HL-60 (cell line): ENCODE measurements around the gene NDUFA6.

ENCODE experiments used
- DNase-seq, 2 experiments: peaks; one replicate each; pipeline ENCODE4 v3.0.0-alpha.2; 2010 to 2020; ENCODE audit warnings: low read depth in 1 of 2, low spot score in 1 of 2
- H3K27ac ChIP-seq: fragments of 250-450 bp; sonication (Bioruptor Pico); replicated peaks from 2 replicates; pipeline ENCODE4 v1.5.1; 2020; ENCODE audit warnings: mild to moderate bottlenecking, moderate library complexity
- H3K27me3 ChIP-seq: fragments of 250-450 bp; sonication (Bioruptor Pico); 2 replicates; pipeline ENCODE4 v1.5.1; 2021; ENCODE audit warnings: mild to moderate bottlenecking, moderate library complexity; ENCODE audit not compliant: insufficient read depth, poor library complexity, severe bottlenecking
- H3K4me3 ChIP-seq: replicated peaks from 2 replicates; pipeline ENCODE4 v1.5.1; 2011; ENCODE audit warnings: mild to moderate bottlenecking, control low read depth, low read length; ENCODE audit not compliant: insufficient read depth
- GABPA ChIP-seq: IDR thresholded peaks from 2 replicates; pipeline ENCODE4 v1.6.1; 2012; ENCODE audit warnings: low read depth
- POLR2AphosphoS5 ChIP-seq: IDR thresholded peaks from 2 replicates; pipeline ENCODE4 v1.6.1; 2012; ENCODE audit warnings: low read depth
- SPI1 ChIP-seq: IDR thresholded peaks from 2 replicates; pipeline ENCODE4 v1.6.1; 2012; ENCODE audit warnings: low read depth, mild to moderate bottlenecking, borderline replicate concordance
- TF ChIP-seq, protein P1 (sequence below): IDR thresholded peaks from one replicate; pipeline ENCODE4 v1.5.1; 2011; ENCODE audit warnings: low read length, control low read depth, inconsistent platforms; ENCODE audit not compliant: insufficient read depth
- TF ChIP-seq, protein P2 (sequence below): IDR thresholded peaks from 2 replicates; pipeline ENCODE4 v1.6.1; 2012; ENCODE audit warnings: low read depth; ENCODE audit not compliant: insufficient replicate concordance

NDUFA6 gene

DNA sequence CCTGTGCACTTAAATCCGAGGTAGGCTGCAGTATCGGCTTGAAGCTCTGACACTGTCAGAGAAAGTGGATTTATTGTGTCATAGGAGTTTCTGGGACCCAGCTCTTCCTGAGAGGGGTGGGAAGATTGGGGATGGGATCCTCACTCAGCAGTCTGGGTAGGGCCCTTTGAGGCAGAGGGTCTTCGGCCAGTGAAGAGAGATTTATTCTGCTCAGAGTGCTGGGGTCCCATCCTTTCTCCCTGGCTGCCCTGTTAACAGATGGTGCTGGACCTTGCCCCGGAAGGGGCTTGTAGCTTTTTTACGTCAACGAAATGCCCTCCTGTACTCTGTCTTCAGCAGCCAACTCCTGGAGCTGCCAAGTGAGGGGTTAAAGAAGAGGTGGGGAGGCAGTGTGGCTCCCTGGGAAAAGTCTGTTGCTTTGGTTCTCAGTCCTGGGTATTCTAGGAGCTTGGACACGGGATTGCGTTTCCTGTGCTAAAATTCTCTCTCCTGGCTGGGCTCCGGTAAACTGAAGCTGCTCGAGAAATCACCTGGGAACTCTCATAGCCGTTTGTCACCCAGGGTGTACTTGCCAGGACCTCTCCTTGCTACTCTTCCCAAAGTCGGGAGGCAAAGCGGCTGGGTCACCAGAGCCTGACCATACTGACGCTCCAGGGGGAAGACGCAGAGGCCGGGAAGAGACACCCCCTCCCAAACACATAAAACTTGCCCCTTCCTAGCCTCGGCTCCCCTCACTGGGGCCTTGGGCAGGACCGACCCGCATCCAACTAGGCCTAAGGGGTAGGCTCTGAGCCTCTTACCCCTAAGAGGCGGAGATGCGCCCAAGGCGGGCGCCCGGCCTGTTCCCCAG is 11.9 kb downstream of the NDUFA6 start:
- H3K4me3 ChIP-seq: peak overlapping the region; percentile 70

DNA sequence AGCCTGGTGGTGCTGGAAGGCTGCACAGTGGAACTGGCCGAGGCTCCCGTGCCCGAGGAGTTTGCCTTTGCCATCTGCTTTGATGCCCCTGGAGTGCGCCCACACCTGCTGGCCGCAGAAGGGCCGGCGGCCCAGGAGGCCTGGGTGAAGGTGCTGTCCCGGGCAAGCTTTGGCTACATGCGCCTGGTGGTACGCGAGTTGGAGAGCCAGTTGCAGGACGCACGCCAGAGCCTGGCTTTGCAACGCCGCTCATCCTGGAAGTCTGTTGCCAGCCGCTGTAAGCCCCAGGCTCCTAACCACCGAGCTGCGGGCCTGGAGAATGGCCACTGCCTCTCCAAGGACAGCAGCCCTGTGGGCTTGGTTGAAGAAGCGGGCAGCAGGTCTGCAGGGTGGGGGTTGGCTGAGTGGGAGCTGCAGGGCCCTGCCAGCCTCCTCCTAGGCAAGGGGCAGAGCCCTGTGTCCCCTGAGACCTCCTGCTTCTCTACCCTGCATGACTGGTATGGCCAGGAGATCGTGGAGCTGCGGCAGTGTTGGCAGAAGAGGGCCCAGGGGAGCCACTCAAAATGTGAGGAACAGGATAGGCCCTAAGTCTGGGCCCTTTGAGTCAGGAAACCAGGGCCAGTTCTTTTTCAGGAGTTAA is 13.0 kb downstream of the NDUFA6 start:
- DNase-seq: no peak
- TF ChIP-seq, protein P1, sequence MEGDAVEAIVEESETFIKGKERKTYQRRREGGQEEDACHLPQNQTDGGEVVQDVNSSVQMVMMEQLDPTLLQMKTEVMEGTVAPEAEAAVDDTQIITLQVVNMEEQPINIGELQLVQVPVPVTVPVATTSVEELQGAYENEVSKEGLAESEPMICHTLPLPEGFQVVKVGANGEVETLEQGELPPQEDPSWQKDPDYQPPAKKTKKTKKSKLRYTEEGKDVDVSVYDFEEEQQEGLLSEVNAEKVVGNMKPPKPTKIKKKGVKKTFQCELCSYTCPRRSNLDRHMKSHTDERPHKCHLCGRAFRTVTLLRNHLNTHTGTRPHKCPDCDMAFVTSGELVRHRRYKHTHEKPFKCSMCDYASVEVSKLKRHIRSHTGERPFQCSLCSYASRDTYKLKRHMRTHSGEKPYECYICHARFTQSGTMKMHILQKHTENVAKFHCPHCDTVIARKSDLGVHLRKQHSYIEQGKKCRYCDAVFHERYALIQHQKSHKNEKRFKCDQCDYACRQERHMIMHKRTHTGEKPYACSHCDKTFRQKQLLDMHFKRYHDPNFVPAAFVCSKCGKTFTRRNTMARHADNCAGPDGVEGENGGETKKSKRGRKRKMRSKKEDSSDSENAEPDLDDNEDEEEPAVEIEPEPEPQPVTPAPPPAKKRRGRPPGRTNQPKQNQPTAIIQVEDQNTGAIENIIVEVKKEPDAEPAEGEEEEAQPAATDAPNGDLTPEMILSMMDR: no peak
- TF ChIP-seq GABPA (no peak), SPI1 (no peak), POLR2AphosphoS5 (no peak)
- TF ChIP-seq, protein P2, sequence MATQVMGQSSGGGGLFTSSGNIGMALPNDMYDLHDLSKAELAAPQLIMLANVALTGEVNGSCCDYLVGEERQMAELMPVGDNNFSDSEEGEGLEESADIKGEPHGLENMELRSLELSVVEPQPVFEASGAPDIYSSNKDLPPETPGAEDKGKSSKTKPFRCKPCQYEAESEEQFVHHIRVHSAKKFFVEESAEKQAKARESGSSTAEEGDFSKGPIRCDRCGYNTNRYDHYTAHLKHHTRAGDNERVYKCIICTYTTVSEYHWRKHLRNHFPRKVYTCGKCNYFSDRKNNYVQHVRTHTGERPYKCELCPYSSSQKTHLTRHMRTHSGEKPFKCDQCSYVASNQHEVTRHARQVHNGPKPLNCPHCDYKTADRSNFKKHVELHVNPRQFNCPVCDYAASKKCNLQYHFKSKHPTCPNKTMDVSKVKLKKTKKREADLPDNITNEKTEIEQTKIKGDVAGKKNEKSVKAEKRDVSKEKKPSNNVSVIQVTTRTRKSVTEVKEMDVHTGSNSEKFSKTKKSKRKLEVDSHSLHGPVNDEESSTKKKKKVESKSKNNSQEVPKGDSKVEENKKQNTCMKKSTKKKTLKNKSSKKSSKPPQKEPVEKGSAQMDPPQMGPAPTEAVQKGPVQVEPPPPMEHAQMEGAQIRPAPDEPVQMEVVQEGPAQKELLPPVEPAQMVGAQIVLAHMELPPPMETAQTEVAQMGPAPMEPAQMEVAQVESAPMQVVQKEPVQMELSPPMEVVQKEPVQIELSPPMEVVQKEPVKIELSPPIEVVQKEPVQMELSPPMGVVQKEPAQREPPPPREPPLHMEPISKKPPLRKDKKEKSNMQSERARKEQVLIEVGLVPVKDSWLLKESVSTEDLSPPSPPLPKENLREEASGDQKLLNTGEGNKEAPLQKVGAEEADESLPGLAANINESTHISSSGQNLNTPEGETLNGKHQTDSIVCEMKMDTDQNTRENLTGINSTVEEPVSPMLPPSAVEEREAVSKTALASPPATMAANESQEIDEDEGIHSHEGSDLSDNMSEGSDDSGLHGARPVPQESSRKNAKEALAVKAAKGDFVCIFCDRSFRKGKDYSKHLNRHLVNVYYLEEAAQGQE: no peak
- Histone ChIP-seq H3K27me3 (no peaks in the 10 kb centered on the region), H3K4me3 (no peak overlapping the region), H3K27ac (no peak overlapping the region)

More for the DNA sequence above, 11.9 kb downstream of the NDUFA6 start:
- Histone ChIP-seq H3K27me3 (no peaks in the 10 kb centered on the region), H3K27ac (peak overlapping the region; percentile 92)
- TF ChIP-seq, protein P1: no peak
- TF ChIP-seq SPI1: no peak
- TF ChIP-seq, protein P2: no peak
- no peak for DNase-seq

- Histone ChIP-seq H3K27ac (no peak overlapping the region), H3K4me3 (no peak overlapping the region), H3K27me3 (no peaks in the 10 kb centered on the region)
- TF ChIP-seq SPI1: no peak
- TF ChIP-seq, protein P1: no peak
- no peak for TF ChIP-seq POLR2AphosphoS5
- TF ChIP-seq, protein P2: no peak
- no peak for TF ChIP-seq GABPA
- no peak for DNase-seq
Measured at GRCh38 chr22:42076764-42077485, 13.6 kb downstream of the NDUFA6 start.
